Astrocyte (in vitro differentiated cells and primary cell): ENCODE data around the gene TMEM232. TPM values are rescaled to one million over a fixed set of nuclear protein-coding genes. Genes with fewer than 3 reads are reported as not detected.
"Not testable (repeated sequence)": the region's sequence is repeated elsewhere in the genome, so short reads cannot be mapped to it uniquely, and the experiment has no call there.

ENCODE experiments used
- DNase-seq: peaks from one replicate; pipeline ENCODE4 v3.0.0-alpha.2; 2010; ENCODE audit warnings: low read depth
- FAIRE-seq: peaks from 2 replicates; lab custom pipeline; 2011; peaks lifted over from hg19 to GRCh38; lab: Jason Lieb, UNC
- H2AFZ ChIP-seq: 2 replicates; pipeline ENCODE4 v1.6.0; 2012; ENCODE audit warnings: low read depth, low read length, inconsistent platforms
- H3K27ac ChIP-seq: 2 replicates; pipeline ENCODE4 v1.5.1; 2011; ENCODE audit warnings: low read depth, low read length, inconsistent platforms
- H3K27me3 ChIP-seq: 2 replicates; pipeline ENCODE4 v1.6.0; 2011; ENCODE audit warnings: low read length, inconsistent platforms; ENCODE audit not compliant: insufficient read depth
- H3K36me3 ChIP-seq: 2 replicates; pipeline ENCODE4 v1.5.1; 2011; ENCODE audit warnings: low read length, inconsistent platforms; ENCODE audit not compliant: insufficient read depth
- H3K4me1 ChIP-seq: 2 replicates; pipeline ENCODE4 v1.5.1; 2011; ENCODE audit warnings: low read length, inconsistent platforms; ENCODE audit not compliant: insufficient read depth
- H3K4me2 ChIP-seq: 2 replicates; pipeline ENCODE4 v1.6.0; 2012; ENCODE audit warnings: low read length, inconsistent platforms
- H3K4me3 ChIP-seq: 2 replicates; pipeline ENCODE4 v1.5.1; 2011; ENCODE audit warnings: low read depth, mild to moderate bottlenecking, low read length, inconsistent platforms; ENCODE audit not compliant: insufficient read depth
- H3K79me2 ChIP-seq: 2 replicates; pipeline ENCODE4 v1.6.0; 2012; ENCODE audit warnings: mild to moderate bottlenecking, low read length, inconsistent platforms; ENCODE audit not compliant: insufficient read depth
- H3K9ac ChIP-seq: 2 replicates; pipeline ENCODE4 v1.6.0; 2012; ENCODE audit warnings: mild to moderate bottlenecking, low read length, inconsistent platforms
- H3K9me3 ChIP-seq: 2 replicates; pipeline ENCODE4 v1.5.1; 2012; ENCODE audit warnings: low read depth, mild to moderate bottlenecking, low read length, inconsistent platforms; ENCODE audit not compliant: insufficient read depth
- H4K20me1 ChIP-seq: 2 replicates; pipeline ENCODE4 v1.6.0; 2012; ENCODE audit warnings: low read length, inconsistent platforms; ENCODE audit not compliant: insufficient read depth
- H3K27ac Mint-ChIP-seq: one replicate; pipeline ENCODE4 v1.8.0; 2021; ENCODE audit warnings: mild to moderate bottlenecking, mixed read lengths; ENCODE audit not compliant: unreplicated experiment
- H3K27me3 Mint-ChIP-seq: one replicate; pipeline ENCODE4 v1.8.0; 2021; ENCODE audit warnings: low read depth, mixed read lengths; ENCODE audit not compliant: unreplicated experiment
- H3K36me3 Mint-ChIP-seq: one replicate; pipeline ENCODE4 v1.8.0; 2021; ENCODE audit warnings: low read depth, mixed read lengths; ENCODE audit not compliant: unreplicated experiment
- H3K4me1 Mint-ChIP-seq: one replicate; pipeline ENCODE4 v1.8.0; 2021; ENCODE audit warnings: low read depth, mixed read lengths; ENCODE audit not compliant: unreplicated experiment
- H3K4me3 Mint-ChIP-seq: one replicate; pipeline ENCODE4 v1.8.0; 2021; ENCODE audit warnings: mild to moderate bottlenecking, moderate library complexity, mixed read lengths; ENCODE audit not compliant: unreplicated experiment
- H3K9me3 Mint-ChIP-seq: one replicate; pipeline ENCODE4 v1.8.0; 2021; ENCODE audit warnings: mild to moderate bottlenecking, mixed read lengths; ENCODE audit not compliant: unreplicated experiment
- CTCF ChIP-seq: IDR thresholded peaks from 2 replicates; pipeline ENCODE4 v1.5.1; 2011; ENCODE audit warnings: low read depth, mild to moderate bottlenecking, inconsistent platforms, low read length, moderate library complexity; ENCODE audit not compliant: insufficient read depth
- EZH2 ChIP-seq: IDR thresholded peaks from 2 replicates; pipeline ENCODE4 v1.6.1; 2012; ENCODE audit warnings: mild to moderate bottlenecking, low read length, inconsistent platforms; ENCODE audit not compliant: insufficient read depth
- total RNA-seq: library from RNA; stranded (reverse); gene quantifications from 2 replicates; pipeline ENCODE4 v1.2.1, GENCODE V29; 2021

Gene TMEM232
- total RNA-seq, 1 donor from 2014 or later: 1.4 TPM

- no peaks in the 10 kb centered on the region for H3K27me3 Mint-ChIP-seq
- no peaks in the 10 kb centered on the region for H3K36me3 Mint-ChIP-seq
- H3K27me3 ChIP-seq: no peaks in the 10 kb centered on the region
- no peak overlapping the region for H2AFZ ChIP-seq
- H3K27ac ChIP-seq: no peak overlapping the region
- H3K79me2 ChIP-seq: no peaks in the 10 kb centered on the region
- no peaks in the 10 kb centered on the region for H4K20me1 ChIP-seq
- no peaks in the 10 kb centered on the region for H3K9me3 Mint-ChIP-seq
- TF ChIP-seq EZH2 (no peak), CTCF (no peak)
- no peak overlapping the region for H3K9ac ChIP-seq
- no peak overlapping the region for H3K4me3 ChIP-seq
- H3K4me1 ChIP-seq: no peaks in the 10 kb centered on the region
- H3K4me1 Mint-ChIP-seq: no peaks in the 10 kb centered on the region
- H3K4me3 Mint-ChIP-seq: no peak overlapping the region
- no peak overlapping the region for H3K27ac Mint-ChIP-seq
- H3K36me3 ChIP-seq: no peaks in the 10 kb centered on the region
- H3K4me2 ChIP-seq: no peak overlapping the region
- DNase-seq: no peak
- no peaks in the 10 kb centered on the region for H3K9me3 ChIP-seq
- FAIRE-seq: no peak
Measured at GRCh38 chr5:110681109-110681508, 45.4 kb downstream of the TMEM232 start.

GRCh38 chr5:110676554-110676953 is 49.9 kb downstream of the TMEM232 start:
- H3K4me3 Mint-ChIP-seq, H3K36me3 Mint-ChIP-seq, H3K9me3 ChIP-seq, H3K27me3 ChIP-seq, H3K9ac ChIP-seq, H3K4me1 ChIP-seq, H3K79me2 ChIP-seq, H3K36me3 ChIP-seq, H3K27ac ChIP-seq, H3K27me3 Mint-ChIP-seq, H3K27ac Mint-ChIP-seq, H2AFZ ChIP-seq, H3K9me3 Mint-ChIP-seq, DNase-seq, H3K4me1 Mint-ChIP-seq, H4K20me1 ChIP-seq, H3K4me3 ChIP-seq, FAIRE-seq, H3K4me2 ChIP-seq: not testable (repeated sequence)

GRCh38 chr5:110665184-110665726 is 61.2 kb downstream of the TMEM232 start:
- H3K9ac ChIP-seq: no peak overlapping the region
- no peaks in the 10 kb centered on the region for H3K27me3 Mint-ChIP-seq
- no peaks in the 10 kb centered on the region for H3K4me1 ChIP-seq
- H3K36me3 Mint-ChIP-seq: no peaks in the 10 kb centered on the region
- H3K27ac ChIP-seq: no peak overlapping the region
- H3K36me3 ChIP-seq: no peaks in the 10 kb centered on the region
- no peak overlapping the region for H3K4me2 ChIP-seq
- no peaks in the 10 kb centered on the region for H3K4me1 Mint-ChIP-seq
- no peaks in the 10 kb centered on the region for H3K9me3 Mint-ChIP-seq
- no peaks in the 10 kb centered on the region for H3K79me2 ChIP-seq
- no peak overlapping the region for H2AFZ ChIP-seq
- TF ChIP-seq CTCF (no peak), EZH2 (no peak)
- no peak overlapping the region for H3K4me3 Mint-ChIP-seq
- no peak overlapping the region for H3K4me3 ChIP-seq
- FAIRE-seq (no peak), DNase-seq (no peak)
- no peaks in the 10 kb centered on the region for H3K9me3 ChIP-seq
- H3K27ac Mint-ChIP-seq: no peak overlapping the region
- no peaks in the 10 kb centered on the region for H3K27me3 ChIP-seq
- H4K20me1 ChIP-seq: no peaks in the 10 kb centered on the region
